ENCODE data around the gene NMD3. TPM values are rescaled to one million over a fixed set of nuclear protein-coding genes. Genes with fewer than 3 reads are reported as not detected.

NMD3 gene
- total RNA-seq, 2 experiments from 2014 or later: 38.0 to 56.2 TPM

DNA sequence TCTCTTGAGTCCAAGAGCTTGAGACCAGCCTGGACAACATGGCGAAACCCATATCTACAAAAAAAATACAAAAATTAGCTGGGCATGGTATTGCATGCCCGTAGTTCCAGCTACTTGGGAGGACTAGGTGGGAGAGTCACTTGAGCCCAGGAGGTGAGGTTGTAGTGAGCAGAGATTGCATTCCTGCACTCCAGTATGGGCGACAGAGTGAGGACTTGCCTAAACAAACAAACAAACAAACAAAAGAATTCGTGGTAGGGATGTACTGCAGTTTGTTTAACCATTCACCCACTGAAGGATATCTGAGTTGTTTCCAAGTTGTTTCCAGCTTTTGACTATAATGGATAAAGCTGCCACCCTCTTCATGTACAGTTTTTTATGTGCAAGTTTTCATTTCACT, 7.5 kb upstream of the NMD3 start:
- H3K9me3 Mint-ChIP-seq (ENCODE audit: low read depth): no peaks in the 10 kb centered on the region
- CTCF ChIA-PET: no interaction called here
- no peaks in the 10 kb centered on the region for H3K36me3 Mint-ChIP-seq
- no peak overlapping the region for H3K27ac Mint-ChIP-seq
- H3K4me1 Mint-ChIP-seq: no peaks in the 10 kb centered on the region
- ATAC-seq: no peak
- H3K27me3 Mint-ChIP-seq: peaks cover 19% of the 10 kb centered on the region
- no peak overlapping the region for H3K4me3 Mint-ChIP-seq
- DNase-seq: no peak

DNA sequence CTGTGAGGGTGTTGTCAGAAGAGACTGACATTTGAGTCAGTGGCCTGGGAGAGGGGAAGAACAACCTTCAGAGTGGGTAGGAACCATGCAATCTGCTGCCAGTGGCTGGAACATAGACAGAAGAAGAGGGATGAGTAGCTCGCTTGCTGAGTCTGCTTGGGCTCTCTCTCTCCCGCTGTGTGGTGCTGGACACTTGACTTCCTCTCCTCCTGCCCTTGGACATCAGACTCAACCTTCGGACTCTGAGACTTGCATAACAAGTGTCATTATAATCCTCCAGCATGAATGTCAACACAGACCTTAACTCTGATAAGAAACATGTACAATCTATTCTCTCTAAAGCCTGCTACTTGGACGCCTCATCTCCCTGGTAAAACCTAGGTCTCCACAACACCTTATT, 5.9 kb upstream of the NMD3 start:
- CTCF ChIA-PET: no interaction called here
- no peak overlapping the region for H3K4me3 Mint-ChIP-seq
- peaks cover 2% of the 10 kb centered on the region for H3K4me1 Mint-ChIP-seq
- no peaks in the 10 kb centered on the region for H3K9me3 Mint-ChIP-seq (ENCODE audit: low read depth)
- peaks cover under 1% of the 10 kb centered on the region for H3K36me3 Mint-ChIP-seq
- ATAC-seq (no peak), DNase-seq (no peak)
- H3K27ac Mint-ChIP-seq: no peak overlapping the region
- peaks cover 19% of the 10 kb centered on the region for H3K27me3 Mint-ChIP-seq

DNA sequence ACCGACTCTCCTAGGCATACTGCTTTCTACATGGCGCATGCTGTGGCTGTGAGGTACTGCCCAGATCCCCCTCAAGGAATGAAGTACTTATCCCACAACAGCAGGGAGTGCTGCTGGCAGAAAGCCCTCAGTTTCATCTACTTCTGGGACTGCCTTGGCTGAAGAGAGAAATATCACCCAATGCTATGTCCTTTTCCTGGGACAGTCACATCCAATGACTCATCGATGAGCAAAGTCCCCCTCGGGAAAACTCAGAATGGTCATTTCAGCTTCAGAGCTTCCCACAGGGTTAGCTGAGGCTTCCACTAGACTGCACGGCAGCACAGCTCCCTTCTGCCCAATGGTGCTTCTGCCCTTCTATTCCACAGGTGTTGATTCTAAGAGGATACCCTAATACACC, 3.6 kb upstream of the NMD3 start:
- H3K27ac Mint-ChIP-seq: no peak overlapping the region
- H3K4me3 Mint-ChIP-seq: no peak overlapping the region
- peaks cover 9% of the 10 kb centered on the region for H3K4me1 Mint-ChIP-seq
- H3K27me3 Mint-ChIP-seq: peaks cover 19% of the 10 kb centered on the region
- no peak for DNase-seq
- no peak for ATAC-seq
- CTCF ChIA-PET: no interaction called here
- H3K9me3 Mint-ChIP-seq (ENCODE audit: low read depth): no peaks in the 10 kb centered on the region
- peaks cover 2% of the 10 kb centered on the region for H3K36me3 Mint-ChIP-seq

DNA sequence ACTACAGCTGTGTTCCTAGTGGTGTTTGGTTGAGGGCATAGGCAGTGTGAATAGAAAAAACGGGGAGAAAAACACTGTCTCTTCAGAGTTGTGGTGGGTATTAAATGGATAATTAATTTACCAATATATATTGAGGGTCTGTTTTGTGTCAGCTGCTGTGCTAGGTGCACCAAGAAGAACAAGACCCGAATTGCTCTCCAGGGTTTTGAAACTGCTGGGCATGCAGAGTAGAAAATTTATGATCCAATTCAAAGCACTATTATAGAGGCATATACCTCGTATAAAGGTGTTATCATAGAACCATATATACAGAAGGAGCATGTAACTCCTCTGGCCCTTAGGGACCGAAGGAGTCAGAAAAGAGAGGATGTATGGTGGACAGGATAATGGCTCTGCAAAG, 1.6 kb upstream of the NMD3 start:
- DNase-seq (no peak), ATAC-seq (no peak)
- CTCF ChIA-PET: no interaction called here
- peaks cover 13% of the 10 kb centered on the region for H3K36me3 Mint-ChIP-seq
- no peak overlapping the region for H3K4me3 Mint-ChIP-seq
- peaks cover 24% of the 10 kb centered on the region for H3K4me1 Mint-ChIP-seq
- H3K27ac Mint-ChIP-seq: no peak overlapping the region
- no peaks in the 10 kb centered on the region for H3K9me3 Mint-ChIP-seq (ENCODE audit: low read depth)
- H3K27me3 Mint-ChIP-seq: peaks cover 15% of the 10 kb centered on the region

DNA sequence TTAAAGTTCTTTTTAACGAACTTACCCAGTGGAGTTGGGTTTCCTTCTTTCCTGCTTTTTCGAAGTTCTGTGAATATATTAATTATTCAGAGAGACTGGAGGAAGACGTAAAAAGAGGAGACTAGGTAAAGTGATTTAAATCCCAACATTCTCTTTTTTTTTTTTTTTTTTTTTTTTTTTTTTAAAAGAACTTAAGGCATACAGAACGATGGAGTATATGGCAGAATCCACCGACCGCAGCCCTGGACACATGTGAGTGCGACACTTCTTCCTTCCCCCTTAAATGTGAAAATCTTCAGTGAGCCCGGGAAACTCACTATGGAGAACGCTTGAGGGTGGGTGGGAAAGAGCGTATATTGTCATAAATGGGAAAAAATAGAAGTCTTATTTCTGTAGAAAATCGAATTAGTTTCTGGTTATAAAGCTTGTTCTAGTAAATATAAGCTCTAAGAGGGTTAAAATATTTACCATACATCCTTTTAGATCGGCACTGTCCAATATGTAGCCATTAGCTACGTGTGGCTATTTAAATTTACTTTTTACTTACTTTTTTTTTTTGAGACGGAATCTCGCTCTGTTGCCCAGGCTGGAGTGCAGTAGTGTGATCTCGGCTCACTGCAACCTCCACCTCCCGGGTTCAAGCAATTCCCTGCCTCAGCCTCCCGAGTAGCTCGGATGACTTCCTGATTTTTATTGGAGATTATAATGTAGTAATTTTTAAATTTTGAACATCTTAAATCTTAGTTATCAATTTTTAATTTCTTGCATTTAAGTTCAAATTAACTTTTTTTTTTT, 892 bp downstream of the NMD3 start:
- Mint-ChIP-seq H3K27me3 (no peaks in the 10 kb centered on the region), H3K36me3 (peaks cover 21% of the 10 kb centered on the region), H3K4me1 (peaks cover 32% of the 10 kb centered on the region), H3K27ac (peak overlapping the region; percentile 80), H3K9me3 (ENCODE audit: low read depth) (no peaks in the 10 kb centered on the region), H3K4me3 (peak overlapping the region; percentile 83)
- DNase-seq (no peak), ATAC-seq (no peak)
- CTCF ChIA-PET: interaction anchor here (1.1 to 1.3 kb wide), 2 partner anchors 14 to 17 kb away, joined by 3 to 5 read pairs; no protein-coding TSS in a partner anchor

DNA sequence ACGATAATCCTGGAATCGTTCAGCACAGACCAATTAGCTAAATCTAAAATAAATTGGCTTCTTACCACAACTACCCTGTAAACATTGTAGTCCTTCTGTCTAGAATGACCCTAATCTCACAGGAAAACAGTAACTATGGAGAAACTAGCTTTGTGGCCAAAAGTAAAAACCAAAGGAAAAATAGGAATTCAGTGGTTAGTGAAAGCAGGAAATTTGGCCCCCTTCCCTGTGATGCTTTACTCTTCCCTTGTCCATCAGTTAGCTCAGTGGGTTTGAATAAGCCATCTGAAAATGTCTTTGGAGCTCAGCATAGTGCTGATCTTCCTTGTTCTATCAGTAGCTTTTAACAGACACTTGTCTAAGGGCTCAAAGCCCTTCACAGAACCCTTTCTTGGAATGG, 1.6 kb downstream of the NMD3 start:
- no peak overlapping the region for H3K27ac Mint-ChIP-seq
- H3K9me3 Mint-ChIP-seq (ENCODE audit: low read depth): no peaks in the 10 kb centered on the region
- H3K27me3 Mint-ChIP-seq: no peaks in the 10 kb centered on the region
- H3K4me1 Mint-ChIP-seq: peaks cover 33% of the 10 kb centered on the region
- H3K36me3 Mint-ChIP-seq: peaks cover 22% of the 10 kb centered on the region
- no peak for DNase-seq
- peak overlapping the region; percentile 83 for H3K4me3 Mint-ChIP-seq
- CTCF ChIA-PET: interaction anchor here (1.1 kb wide), 1 partner anchor 16 kb away, joined by 5 read pairs; no protein-coding TSS in a partner anchor
- no peak for ATAC-seq

DNA sequence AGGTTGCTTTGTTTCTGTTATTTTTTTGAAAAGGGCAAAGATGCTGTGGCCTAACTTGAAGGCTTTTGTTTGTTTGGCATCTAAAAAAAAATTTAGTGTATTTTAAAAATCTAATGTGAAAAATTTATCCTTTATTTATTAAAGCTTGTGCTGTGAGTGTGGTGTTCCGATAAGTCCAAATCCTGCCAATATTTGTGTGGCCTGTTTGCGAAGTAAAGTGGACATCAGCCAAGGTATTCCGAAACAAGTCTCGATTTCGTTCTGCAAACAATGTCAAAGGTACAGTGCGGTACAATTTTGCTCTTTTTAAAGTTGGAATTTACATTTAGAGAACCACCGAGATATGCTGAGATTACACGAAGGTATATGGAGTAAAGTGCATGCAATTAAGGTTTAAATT, 3.7 kb downstream of the NMD3 start:
- no peaks in the 10 kb centered on the region for H3K27me3 Mint-ChIP-seq
- no peak overlapping the region for H3K27ac Mint-ChIP-seq
- H3K4me3 Mint-ChIP-seq: no peak overlapping the region
- ATAC-seq (no peak), DNase-seq (no peak)
- CTCF ChIA-PET: no interaction called here
- H3K36me3 Mint-ChIP-seq: peaks cover 22% of the 10 kb centered on the region
- peaks cover 33% of the 10 kb centered on the region for H3K4me1 Mint-ChIP-seq
- no peaks in the 10 kb centered on the region for H3K9me3 Mint-ChIP-seq (ENCODE audit: low read depth)

DNA sequence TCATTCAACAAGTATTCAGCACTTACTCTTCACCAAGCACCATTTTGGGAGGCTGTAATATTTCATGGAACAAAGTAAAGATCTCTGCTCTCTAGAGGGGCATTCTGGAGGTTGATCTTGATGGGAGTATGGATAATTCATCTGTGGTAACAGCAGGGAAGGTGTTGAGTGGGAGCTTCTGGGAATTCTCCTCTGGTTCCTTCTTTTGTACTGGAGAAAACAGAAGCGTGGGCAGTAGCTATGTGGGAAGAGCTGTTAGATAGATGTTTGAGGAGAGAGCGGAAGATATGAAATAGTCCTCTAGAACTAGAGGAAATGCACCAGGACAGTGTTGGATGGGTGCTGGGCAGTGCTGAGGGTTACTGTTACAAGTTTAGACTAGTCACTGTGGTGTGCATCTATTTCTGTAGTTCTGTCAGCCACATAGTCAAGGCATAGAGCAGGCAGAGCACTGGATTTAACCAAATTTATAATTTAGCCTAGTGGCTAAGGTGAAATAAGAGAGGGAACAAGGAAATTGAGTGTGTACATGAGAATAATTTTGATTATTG, 9.6 kb downstream of the NMD3 start:
- peaks cover 19% of the 10 kb centered on the region for H3K36me3 Mint-ChIP-seq
- DNase-seq (no peak), ATAC-seq (no peak)
- no peaks in the 10 kb centered on the region for H3K9me3 Mint-ChIP-seq (ENCODE audit: low read depth)
- no peak overlapping the region for H3K27ac Mint-ChIP-seq
- H3K4me1 Mint-ChIP-seq: peaks cover 4% of the 10 kb centered on the region
- no peak overlapping the region for H3K4me3 Mint-ChIP-seq
- H3K27me3 Mint-ChIP-seq: no peaks in the 10 kb centered on the region
- CTCF ChIA-PET: no interaction called here

DNA sequence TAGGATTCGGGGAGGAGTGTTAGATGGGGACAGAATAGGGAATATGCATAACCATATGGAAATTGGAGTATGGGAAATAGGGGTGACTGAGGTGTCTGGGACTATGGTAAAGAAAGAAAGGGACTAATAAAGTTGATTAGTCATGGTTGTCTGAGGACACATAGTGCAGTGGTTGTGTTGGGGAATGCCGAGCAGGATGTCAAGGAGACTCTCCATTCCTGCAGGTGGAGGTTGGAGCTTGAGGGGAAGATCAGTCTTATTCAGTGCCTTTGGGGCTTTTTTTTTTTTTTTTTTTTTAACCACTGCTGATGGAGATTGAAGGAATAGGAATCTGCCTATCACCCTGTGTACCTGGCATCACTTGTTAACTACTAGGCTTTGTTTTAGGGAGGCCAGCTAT, 10.8 kb downstream of the NMD3 start:
- ATAC-seq (no peak), DNase-seq (no peak)
- Mint-ChIP-seq H3K36me3 (peaks cover 26% of the 10 kb centered on the region), H3K4me1 (peaks cover 3% of the 10 kb centered on the region), H3K4me3 (no peak overlapping the region), H3K27me3 (no peaks in the 10 kb centered on the region), H3K9me3 (ENCODE audit: low read depth) (no peaks in the 10 kb centered on the region), H3K27ac (no peak overlapping the region)
- CTCF ChIA-PET: no interaction called here

DNA sequence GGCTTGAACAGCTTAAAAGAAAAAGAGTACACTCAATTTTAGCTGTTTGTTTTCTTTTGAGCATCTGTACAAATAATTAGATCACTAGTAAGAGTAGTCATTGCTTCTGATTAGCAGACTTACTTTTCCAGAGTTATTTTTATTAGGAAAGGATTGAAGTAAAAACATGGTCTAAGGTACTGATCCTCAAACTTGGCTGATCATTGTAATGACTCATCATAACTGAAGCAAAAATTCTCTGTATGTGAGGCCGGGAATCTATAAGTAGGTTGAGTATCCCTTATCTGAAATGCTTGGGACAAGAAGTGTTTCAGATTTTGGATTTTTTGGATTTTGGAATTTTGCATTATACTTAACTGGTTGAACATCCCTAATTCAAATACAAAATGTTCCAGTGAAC, 12.4 kb downstream of the NMD3 start:
- H3K4me1 Mint-ChIP-seq: no peaks in the 10 kb centered on the region
- H3K9me3 Mint-ChIP-seq (ENCODE audit: low read depth): no peaks in the 10 kb centered on the region
- no peaks in the 10 kb centered on the region for H3K27me3 Mint-ChIP-seq
- no peak for ATAC-seq
- peaks cover 32% of the 10 kb centered on the region for H3K36me3 Mint-ChIP-seq
- H3K4me3 Mint-ChIP-seq: no peak overlapping the region
- no peak for DNase-seq
- CTCF ChIA-PET: no interaction called here
- H3K27ac Mint-ChIP-seq: no peak overlapping the region

DNA sequence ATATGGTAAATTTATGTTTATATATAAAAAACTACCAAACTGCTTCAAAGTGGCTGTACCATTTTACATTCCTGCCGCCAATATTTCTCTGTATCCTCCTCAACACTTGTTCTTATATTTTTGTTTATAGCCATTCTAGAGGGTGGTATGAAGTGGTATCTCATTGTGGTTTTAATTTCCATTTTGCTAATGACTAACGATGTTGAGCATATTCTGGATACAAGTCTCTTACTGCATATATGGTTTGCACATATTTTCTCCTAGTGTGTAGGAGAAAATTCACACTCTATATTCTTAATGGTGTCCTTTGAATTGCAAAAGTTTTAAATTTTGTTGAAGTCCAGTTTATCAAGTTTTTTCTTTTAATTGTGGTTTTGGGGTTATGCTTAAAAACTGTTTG, 15.1 kb downstream of the NMD3 start:
- DNase-seq: no peak
- H3K27ac Mint-ChIP-seq: no peak overlapping the region
- no peaks in the 10 kb centered on the region for H3K27me3 Mint-ChIP-seq
- CTCF ChIA-PET: no interaction called here
- H3K4me3 Mint-ChIP-seq: no peak overlapping the region
- no peaks in the 10 kb centered on the region for H3K4me1 Mint-ChIP-seq
- H3K36me3 Mint-ChIP-seq: peaks cover 42% of the 10 kb centered on the region
- no peaks in the 10 kb centered on the region for H3K9me3 Mint-ChIP-seq (ENCODE audit: low read depth)
- no peak for ATAC-seq

DNA sequence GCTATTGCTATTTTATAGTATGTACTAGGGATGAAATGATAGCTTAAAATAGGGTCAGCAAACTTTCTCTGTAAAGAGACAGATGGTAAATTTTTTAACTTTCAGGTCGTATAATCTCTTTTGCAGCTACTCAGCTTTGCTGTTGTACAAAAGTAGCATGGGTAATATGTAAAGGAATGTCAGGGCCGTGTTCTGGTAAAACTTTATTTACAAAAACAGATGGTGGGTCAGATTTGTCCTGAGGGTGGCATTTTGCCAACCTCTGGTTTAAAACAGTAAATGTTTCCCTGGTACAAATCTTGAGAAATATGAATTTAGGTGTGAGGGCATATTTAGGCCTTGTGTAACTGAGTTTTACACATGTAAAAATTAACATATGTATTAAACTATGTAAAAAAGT, 18.6 kb downstream of the NMD3 start:
- Mint-ChIP-seq H3K4me1 (no peaks in the 10 kb centered on the region), H3K27me3 (no peaks in the 10 kb centered on the region), H3K4me3 (no peak overlapping the region), H3K9me3 (ENCODE audit: low read depth) (no peaks in the 10 kb centered on the region), H3K27ac (no peak overlapping the region), H3K36me3 (peaks cover 44% of the 10 kb centered on the region)
- ATAC-seq (no peak), DNase-seq (no peak)
- CTCF ChIA-PET: interaction anchor here (0.6 to 1.5 kb wide), 3 partner anchors 17 to 184 kb away, joined by 3 to 5 read pairs (median 4); no protein-coding TSS in a partner anchor

DNA sequence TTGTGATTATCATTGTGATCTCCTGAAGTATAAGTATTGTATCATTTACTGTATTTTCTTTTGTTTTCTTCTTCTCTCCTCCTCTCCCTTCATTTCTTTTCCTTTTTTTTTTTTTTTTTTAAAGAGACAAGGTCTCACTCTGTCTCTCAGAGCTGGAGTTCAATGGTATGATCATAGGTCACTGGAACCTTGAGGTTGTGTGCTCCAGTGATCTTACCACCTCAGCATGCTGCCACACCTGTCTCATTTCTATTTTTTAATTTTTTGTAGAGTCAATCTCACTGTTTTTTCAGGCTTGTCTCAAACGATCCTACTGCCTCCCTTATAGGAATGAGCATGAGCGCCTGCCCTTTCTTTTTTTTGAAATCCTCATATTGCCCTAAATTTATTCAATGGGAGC, 23.4 kb downstream of the NMD3 start:
- no peaks in the 10 kb centered on the region for H3K27me3 Mint-ChIP-seq
- CTCF ChIA-PET: interaction anchor here (0.6 kb wide), 1 partner anchor 263 kb away, joined by 3 read pairs; no protein-coding TSS in a partner anchor
- peaks cover 33% of the 10 kb centered on the region for H3K36me3 Mint-ChIP-seq
- H3K4me1 Mint-ChIP-seq: no peaks in the 10 kb centered on the region
- no peak for DNase-seq
- ATAC-seq: no peak
- H3K27ac Mint-ChIP-seq: no peak overlapping the region
- no peaks in the 10 kb centered on the region for H3K9me3 Mint-ChIP-seq (ENCODE audit: low read depth)
- H3K4me3 Mint-ChIP-seq: no peak overlapping the region

DNA sequence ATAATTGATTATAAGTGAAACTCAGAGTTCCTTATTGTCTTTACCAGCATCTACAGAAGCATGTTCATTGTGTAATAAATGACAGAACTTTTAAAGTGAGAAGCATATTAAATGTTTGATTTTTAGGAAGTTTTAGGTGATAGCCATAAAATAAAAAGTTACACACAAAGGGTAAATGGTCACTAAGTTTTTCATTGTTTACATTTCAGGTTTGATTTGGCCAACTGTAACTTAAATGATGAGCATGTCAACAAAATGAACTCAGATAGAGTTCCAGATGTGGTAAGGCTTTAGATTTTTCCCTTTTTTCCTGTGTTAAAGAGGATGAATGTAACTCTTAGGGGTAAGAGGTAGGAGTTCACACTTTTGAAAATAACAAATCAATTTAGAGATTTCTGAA, 25.9 kb downstream of the NMD3 start:
- H3K36me3 Mint-ChIP-seq: peaks cover 33% of the 10 kb centered on the region
- CTCF ChIA-PET: no interaction called here
- H3K27me3 Mint-ChIP-seq: no peaks in the 10 kb centered on the region
- ATAC-seq (no peak), DNase-seq (no peak)
- no peaks in the 10 kb centered on the region for H3K4me1 Mint-ChIP-seq
- no peak overlapping the region for H3K27ac Mint-ChIP-seq
- no peaks in the 10 kb centered on the region for H3K9me3 Mint-ChIP-seq (ENCODE audit: low read depth)
- H3K4me3 Mint-ChIP-seq: no peak overlapping the region
